Measurements from ENCODE around the gene MSMO1.

Gene MSMO1

DNA sequence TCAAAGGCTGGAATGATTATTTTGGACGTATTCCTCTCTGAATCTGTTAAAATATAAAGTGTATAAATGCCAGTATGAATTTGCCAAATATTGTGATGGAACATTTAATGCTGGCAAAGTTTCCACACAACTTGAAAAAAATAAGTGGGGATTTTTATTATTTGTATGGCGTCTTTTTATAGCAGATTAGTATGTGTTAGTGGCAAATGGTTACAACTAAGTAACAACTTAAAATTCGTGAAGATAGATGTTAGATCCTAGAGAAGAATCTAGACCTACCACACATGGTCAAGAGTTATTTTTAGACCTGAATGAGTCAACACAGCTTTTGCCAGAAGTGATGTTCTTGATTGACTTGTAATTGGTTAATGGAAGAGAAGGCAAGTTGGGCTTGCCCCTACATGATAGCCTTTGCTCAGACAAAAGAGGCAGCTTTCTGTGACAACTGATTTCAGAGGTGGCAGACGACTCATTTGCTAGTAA is 56.2 kb downstream of the MSMO1 start:
- H3K4me3 ChIP-seq = no peak overlapping the region
- H3K27ac ChIP-seq = no peak overlapping the region
- H4K20me1 ChIP-seq = no peaks in the 10 kb centered on the region
- peaks cover 7% of the 10 kb centered on the region for H3K9me3 ChIP-seq
- H3K4me1 ChIP-seq = no peaks in the 10 kb centered on the region
- TF ChIP-seq Cebpa-rat (IDR thresholded peaks at IDR 0.05) = no peak
- H3K36me3 ChIP-seq = no peaks in the 10 kb centered on the region
- no peak overlapping the region for H3K9ac ChIP-seq
- no peak overlapping the region for H3K4me2 ChIP-seq
- no peaks in the 10 kb centered on the region for H3K27me3 ChIP-seq

DNA sequence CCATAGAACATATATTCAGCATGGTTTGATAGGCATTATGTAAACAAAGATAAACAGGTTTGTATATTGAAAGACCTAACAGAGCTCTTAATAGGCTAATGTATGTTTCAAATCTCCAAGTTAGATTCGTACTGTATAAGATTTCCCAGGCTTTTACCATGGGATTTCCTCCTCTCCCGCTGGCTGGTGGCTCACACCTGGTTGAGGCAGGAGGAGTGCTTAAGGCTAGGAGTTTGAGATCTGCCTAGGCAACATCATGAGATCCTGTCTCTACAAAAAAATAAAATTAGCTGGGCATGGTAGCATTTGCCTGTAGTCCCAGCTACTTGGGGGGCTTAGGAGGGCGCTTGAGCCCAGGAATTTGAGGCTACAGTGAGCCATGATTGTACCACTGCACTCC is 56.7 kb downstream of the MSMO1 start:
- Histone ChIP-seq H3K9me3 (peaks cover 2% of the 10 kb centered on the region), H3K4me2 (no peak overlapping the region), H4K20me1 (no peaks in the 10 kb centered on the region), H3K4me1 (no peaks in the 10 kb centered on the region), H3K4me3 (no peak overlapping the region), H3K9ac (no peak overlapping the region), H3K36me3 (no peaks in the 10 kb centered on the region), H3K27me3 (no peaks in the 10 kb centered on the region), H3K27ac (no peak overlapping the region)
- no peak for TF ChIP-seq Cebpa-rat (IDR thresholded peaks at IDR 0.05)

DNA sequence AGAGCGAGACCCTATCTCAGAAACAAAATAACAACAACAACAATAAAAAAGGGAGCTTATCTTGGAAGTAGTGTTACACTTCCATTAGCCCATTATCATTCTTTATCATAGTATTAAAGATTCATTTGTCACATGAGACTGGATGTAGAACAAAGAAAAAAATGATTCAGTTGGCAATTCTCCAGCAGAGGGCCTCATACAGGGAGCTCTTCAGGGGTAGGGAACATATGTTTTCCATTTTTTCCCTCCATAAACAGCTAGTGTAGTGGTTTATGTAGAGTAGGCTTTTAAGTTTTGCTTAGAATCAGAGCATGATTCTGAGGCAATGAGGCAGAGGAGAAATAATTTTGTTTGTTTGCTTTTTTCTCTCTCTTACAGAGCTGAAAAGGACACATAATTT is 57.1 kb downstream of the MSMO1 start:
- Histone ChIP-seq H4K20me1 (no peaks in the 10 kb centered on the region), H3K27me3 (no peaks in the 10 kb centered on the region), H3K4me1 (no peaks in the 10 kb centered on the region), H3K27ac (no peak overlapping the region), H3K4me3 (no peak overlapping the region), H3K9me3 (no peaks in the 10 kb centered on the region), H3K4me2 (no peak overlapping the region), H3K9ac (no peak overlapping the region), H3K36me3 (no peaks in the 10 kb centered on the region)
- TF ChIP-seq Cebpa-rat (IDR thresholded peaks at IDR 0.05) = no peak

DNA sequence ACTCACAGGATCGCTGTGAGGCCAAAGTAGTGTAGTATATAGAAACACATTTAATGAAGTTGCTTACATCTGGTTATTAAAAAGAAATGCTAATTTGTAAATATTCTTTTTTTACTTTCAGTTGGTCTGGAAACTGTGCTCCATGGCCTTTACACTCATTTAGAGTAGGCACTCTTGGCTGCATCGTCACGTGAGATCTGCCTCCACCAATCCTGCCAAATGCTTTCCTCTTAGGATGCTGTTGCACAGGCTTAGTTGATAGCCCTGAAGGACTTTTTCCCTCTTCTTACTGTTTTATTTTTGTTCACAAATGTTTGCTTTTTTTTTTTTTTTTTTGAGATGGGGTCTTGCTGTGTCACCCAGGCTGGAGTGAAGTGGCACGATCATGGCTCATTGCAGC is 57.7 kb downstream of the MSMO1 start:
- no peak overlapping the region for H3K4me2 ChIP-seq
- H3K27me3 ChIP-seq = no peaks in the 10 kb centered on the region
- no peaks in the 10 kb centered on the region for H3K9me3 ChIP-seq
- no peak overlapping the region for H3K27ac ChIP-seq
- H3K4me3 ChIP-seq = no peak overlapping the region
- no peaks in the 10 kb centered on the region for H3K4me1 ChIP-seq
- H4K20me1 ChIP-seq = no peaks in the 10 kb centered on the region
- H3K36me3 ChIP-seq = no peaks in the 10 kb centered on the region
- TF ChIP-seq Cebpa-rat (IDR thresholded peaks at IDR 0.05) = no peak
- H3K9ac ChIP-seq = no peak overlapping the region

DNA sequence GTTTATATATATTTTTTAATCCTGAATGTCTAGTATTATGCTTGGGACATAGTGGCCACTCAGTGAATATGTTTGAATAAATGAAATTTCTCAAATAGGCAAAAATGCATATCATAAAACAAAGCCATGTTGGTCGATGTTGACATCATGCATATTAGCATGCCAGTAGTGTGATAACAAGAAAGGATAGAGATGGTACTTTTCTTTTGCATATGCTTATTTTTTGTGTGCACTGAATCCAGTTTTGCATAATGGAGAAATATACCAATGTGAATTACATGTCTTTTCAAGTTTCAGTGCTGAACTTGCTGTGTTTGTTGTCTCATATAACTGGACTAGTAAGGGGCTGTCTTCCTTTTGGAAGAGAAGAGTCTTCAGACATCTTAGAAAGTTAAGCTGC is 58.9 kb downstream of the MSMO1 start:
- Histone ChIP-seq H3K9me3 (no peaks in the 10 kb centered on the region), H3K4me1 (no peaks in the 10 kb centered on the region), H3K4me2 (no peak overlapping the region), H3K36me3 (no peaks in the 10 kb centered on the region), H4K20me1 (no peaks in the 10 kb centered on the region), H3K27ac (no peak overlapping the region), H3K27me3 (no peaks in the 10 kb centered on the region), H3K4me3 (no peak overlapping the region), H3K9ac (no peak overlapping the region)
- TF ChIP-seq Cebpa-rat (IDR thresholded peaks at IDR 0.05) = no peak

DNA sequence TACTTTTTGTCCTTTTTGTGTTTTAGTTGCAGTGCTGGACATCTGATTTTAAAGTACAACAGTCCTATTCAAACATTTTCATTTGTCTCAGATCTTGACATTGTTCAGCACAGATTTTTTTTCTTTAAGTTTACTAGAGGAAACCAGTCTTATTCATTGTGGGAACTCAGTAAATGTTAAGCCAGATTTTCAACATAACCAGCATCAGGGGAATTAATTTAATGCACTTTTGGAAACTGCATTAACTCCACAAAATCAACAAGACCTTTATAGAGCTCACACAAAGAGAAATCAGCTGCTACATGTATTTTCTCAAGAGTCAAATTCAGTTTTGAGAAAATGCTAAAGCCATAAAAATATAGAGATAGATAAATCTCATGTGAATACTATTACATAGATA is 61.3 kb downstream of the MSMO1 start:
- TF ChIP-seq Cebpa-rat (IDR thresholded peaks at IDR 0.05) = no peak
- H3K9me3 ChIP-seq = no peaks in the 10 kb centered on the region
- H3K4me1 ChIP-seq = no peaks in the 10 kb centered on the region
- H3K27ac ChIP-seq = no peak overlapping the region
- H3K9ac ChIP-seq = no peak overlapping the region
- no peaks in the 10 kb centered on the region for H4K20me1 ChIP-seq
- no peak overlapping the region for H3K4me3 ChIP-seq
- no peaks in the 10 kb centered on the region for H3K27me3 ChIP-seq
- H3K4me2 ChIP-seq = no peak overlapping the region
- no peaks in the 10 kb centered on the region for H3K36me3 ChIP-seq

All from BLaER1 (cell line).